ENCODE data around the gene GPR35.

The GPR35 gene

DNA sequence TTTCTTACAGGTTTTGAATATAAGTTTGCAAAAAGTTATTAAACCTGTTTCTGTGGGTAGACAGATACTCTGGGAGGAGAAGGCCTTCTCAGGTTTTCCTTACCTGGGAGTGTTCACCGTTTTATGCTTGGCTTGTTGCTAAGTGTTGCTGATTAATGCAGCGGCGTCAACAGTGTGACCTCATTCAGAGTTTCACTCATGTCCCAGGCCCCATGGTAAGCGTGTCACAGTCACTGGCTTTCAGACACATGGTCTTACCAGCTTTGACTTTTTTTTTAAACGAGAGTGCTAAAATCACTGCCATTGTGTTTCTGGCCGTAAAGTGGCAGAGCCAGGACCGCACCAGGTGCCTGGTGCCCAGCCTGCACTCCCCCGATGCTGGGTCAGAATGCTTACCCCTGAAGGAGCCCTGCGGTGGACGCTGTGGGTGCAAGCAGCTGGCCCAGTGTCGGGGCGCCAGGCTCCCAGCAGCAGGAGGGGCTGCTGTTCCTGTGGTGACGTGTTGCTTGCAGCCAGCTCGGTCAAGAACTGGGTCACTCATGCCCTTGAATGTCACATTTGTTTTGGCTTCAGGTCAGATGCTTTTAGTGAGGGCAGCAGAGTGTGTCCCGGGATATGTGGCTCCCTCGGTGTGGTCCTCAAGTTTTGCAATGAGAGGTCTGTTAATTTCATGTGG lies 35.3 kb upstream of the GPR35 start:
- DNase-seq: no peak

DNA sequence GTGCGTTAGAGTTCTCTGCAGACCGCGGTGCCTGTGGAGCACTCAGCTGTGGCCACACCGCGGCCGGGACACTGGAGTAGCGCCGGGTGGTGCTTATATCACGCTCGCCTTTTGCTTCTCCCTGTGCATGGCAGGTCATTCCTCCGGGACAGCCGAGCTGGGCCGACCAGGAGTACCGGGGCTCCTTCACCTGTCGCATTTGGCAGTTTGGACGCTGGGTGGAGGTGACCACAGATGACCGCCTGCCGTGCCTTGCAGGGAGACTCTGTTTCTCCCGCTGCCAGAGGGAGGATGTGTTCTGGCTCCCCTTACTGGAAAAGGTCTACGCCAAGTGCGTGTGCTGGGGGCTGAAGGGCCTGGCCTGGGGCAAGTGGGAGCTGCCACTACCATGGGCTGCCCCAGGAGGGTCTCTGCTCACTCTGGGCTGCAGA lies 34.6 kb upstream of the GPR35 start:
- no peak for DNase-seq

GRCh38 chr2:240591226-240591625 lies 34.1 kb upstream of the GPR35 start:
- no peak for DNase-seq

- no peak for DNase-seq
Observed at GRCh38 chr2:240591784-240592183, 33.5 kb upstream of the GPR35 start.

- DNase-seq: no peak
Observed at GRCh38 chr2:240593026-240593702, 32.1 kb upstream of the GPR35 start.

DNA sequence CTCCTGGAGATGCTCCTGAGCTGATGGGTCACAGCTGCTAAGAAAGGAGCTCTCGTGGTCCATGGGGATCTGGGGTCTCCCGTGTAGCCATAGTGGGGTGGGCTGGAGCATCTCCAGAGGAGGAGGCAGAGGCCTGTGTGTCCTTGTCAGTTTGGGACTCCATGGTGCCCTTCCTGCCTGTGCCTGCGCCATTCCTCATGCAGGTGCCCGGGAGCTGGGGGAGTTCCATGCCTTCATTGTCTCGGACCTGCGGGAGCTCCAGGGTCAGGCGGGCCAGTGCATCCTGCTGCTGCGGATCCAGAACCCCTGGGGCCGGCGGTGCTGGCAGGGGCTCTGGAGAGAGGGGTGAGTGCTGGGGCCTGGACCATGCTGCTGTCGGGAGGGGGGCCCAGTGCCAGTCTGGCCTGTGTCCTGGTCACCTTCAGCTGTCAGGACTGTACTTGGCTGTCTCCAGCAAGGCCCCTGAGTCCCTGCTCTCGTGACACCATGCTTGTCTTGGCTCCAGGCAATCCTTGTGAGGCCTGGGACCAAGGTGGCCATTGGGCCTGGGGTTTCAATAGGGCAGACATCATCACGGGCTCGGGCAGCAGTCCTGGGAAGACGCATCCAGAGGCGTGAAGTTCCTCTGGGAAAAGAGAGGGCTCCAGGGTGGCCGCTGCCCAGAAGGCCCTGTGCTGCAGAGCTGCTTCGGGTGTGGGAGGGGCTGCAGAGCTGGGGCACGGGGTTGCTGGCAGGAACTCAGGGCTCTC lies 31.4 kb upstream of the GPR35 start:
- no peak for DNase-seq

GRCh38 chr2:240594511-240595380 lies 30.5 kb upstream of the GPR35 start:
- DNase-seq: no peak

DNA sequence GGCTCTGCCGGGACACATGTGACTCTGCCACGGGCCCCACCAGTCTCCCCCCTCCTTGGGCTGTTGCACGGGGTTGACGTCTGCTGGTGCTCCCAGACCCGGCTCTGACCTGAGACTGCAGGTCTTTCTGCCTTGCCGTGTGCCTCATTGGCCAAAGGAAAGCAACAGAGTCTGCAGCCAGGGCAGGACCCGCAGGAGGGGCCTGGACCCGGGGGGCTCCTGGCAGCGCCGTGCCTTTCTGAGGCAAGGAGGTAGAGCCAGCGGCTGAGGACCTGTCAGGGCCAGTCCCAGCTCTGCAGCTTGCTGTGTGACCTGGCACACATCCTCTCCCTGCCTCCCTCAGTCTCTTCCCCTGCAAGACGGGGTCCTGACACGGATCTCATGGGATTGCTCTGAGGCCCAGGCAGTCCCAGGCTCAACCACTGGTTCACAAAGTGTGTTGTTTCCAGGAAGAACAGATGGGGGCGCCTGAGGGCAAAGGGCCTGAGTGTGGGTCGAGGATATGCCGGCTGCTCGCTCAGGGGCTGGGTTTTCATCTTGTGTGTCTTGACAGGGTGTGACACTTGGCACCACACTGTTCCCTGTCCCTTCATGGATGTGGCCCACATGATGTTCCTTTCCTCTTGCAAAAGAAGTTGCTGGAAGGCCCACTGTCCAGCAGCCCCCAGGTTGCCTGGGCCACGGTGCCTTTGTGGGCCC lies 29.8 kb upstream of the GPR35 start:
- no peak for DNase-seq

GRCh38 chr2:240596080-240596460 lies 29.2 kb upstream of the GPR35 start:
- no peak for DNase-seq

DNA sequence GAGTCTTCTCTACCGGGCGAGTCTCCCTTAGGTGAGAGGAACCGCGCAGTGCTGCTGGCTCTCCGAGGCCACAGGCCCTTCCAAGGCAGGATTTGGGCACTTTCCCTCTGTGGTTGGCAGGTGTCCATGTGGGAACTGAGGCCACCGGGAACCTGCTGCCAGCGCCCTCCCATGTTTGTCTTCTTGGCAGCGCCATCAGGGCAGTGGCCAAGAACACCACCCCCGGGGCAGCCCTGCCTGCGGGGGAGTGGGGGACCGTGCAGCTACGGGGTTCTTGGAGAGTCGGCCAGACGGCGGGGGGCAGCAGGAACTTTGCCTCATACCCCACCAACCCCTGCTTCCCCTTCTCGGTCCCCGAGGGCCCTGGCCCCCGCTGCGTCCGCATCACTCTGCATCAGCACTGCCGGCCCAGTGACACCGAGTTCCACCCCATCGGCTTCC lies 28.8 kb upstream of the GPR35 start:
- no peak for DNase-seq

DNA sequence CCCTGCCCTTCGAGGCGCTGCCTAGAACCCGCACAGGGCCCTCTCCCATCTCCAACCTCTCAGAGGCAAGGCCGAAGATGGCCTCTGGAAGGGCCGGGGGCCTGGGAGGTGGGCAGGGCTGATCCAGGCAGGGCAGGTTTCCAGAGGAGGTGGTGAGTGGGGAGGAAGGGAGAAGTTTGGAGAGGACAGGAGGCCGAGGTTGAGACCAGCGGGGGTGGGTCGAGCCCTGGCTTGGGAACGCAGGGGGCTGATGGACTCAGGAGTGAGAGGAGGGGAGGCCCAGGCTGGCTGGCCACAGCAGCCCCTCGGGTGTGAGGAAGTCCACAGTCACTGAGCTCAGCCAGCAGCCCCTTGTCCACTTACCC lies 28.2 kb upstream of the GPR35 start:
- DNase-seq: no peak

DNA sequence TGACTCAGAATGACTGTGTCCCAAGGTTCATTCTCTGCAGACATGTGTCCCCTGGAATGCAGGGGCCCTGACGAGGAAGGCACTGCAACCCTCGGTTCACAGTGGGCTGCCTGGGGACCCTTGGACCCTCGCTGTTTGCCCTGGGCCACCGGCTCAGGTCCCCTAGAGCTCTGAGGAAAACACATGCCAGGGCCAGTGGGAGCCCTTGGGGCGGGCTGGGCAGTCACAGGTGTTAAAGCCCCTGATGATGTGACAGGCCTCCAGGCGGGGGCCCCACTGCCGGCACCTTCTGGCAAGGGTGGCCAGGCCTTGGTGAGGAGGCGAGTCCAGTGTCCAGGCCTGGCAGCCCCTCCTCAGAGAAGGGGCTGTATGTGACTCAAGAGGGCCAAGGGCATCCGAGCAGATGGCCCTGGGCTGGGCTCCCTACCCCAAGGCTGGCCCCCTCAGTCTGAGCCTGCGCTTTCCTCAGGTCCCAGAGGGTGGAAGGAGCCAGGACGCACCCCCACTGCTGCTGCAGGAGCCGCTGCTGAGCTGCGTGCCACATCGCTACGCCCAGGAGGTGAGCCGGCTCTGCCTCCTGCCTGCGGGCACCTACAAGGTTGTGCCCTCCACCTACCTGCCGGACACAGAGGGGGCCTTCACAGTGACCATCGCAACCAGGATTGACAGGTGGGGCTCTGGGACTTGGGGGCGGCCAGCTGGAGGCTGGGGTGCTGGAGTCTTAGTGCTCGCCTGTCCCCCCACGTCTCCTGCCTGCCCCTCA lies 27.7 kb upstream of the GPR35 start:
- DNase-seq: no peak

DNA sequence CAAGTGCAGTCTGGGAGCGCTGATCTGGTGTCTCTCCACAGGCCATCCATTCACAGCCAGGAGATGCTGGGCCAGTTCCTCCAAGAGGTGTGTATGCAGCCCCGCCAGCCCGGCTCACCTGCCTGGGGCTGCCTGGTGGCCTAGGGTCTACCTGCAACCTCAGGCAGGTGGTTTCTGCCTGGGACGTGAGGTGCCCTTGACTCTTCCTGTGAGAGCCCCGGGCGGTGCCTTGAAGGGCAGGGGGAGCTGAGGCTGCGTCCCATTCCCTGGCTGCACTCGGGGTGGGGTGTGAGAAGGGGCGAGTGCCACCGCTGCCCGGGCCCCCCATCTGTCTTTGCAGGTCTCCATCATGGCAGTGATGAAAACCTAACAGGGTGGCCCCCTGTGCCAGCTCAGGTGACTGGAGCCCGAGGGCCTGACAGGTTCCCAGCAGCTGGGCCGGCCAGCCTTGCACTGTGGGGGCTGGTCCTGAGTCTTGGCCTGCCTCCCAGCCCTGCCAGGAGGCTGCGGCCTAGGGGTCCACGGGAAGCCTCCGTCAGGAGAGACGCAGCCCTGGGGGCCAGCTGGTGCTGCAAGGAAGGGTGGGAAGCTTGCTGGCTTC lies 26.9 kb upstream of the GPR35 start:
- DNase-seq: no peak

- no peak for DNase-seq
Observed at GRCh38 chr2:240599141-240599583, 26.1 kb upstream of the GPR35 start.

GRCh38 chr2:240600451-240600961 lies 24.8 kb upstream of the GPR35 start:
- DNase-seq: no peak

DNA sequence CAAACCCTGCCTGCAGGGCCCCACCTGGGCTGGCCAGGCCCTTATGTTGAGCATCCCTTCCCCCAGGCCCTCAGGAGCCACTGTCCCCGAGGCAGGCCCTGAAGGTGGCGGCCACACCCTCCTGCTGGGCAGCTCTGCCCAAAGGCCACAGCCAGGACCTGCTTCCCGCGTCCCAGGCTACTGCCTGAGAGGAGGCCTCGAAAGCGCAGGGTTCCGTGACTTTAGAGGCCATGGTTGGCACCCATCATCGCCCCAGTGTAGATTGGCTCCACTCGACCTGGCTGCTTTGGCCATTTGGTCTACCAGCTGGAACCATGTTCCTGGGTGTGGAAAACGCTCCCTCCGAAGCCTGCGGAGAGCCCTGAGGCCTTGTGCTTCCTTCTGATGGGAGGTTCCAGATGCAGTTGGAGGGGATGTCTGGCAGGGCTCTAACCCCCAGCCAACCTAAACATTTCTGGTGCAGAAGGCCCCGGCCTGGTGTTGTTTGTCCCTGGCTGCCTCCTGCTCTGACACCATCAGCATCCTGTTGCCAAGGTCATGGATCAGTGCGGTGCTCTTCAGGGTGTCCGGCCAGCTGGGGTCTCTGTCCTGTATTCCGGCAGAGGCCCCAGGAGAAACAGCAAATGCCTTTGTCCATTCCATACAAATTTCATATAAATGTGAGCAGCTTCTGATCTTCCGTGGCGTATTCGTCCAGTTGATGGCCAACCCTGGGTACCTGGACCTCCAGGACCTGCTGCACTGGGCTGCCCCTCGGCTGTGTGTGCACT lies 24.0 kb upstream of the GPR35 start:
- no peak for DNase-seq

GRCh38 chr2:240601831-240602160 lies 23.5 kb upstream of the GPR35 start:
- no peak for DNase-seq

DNA sequence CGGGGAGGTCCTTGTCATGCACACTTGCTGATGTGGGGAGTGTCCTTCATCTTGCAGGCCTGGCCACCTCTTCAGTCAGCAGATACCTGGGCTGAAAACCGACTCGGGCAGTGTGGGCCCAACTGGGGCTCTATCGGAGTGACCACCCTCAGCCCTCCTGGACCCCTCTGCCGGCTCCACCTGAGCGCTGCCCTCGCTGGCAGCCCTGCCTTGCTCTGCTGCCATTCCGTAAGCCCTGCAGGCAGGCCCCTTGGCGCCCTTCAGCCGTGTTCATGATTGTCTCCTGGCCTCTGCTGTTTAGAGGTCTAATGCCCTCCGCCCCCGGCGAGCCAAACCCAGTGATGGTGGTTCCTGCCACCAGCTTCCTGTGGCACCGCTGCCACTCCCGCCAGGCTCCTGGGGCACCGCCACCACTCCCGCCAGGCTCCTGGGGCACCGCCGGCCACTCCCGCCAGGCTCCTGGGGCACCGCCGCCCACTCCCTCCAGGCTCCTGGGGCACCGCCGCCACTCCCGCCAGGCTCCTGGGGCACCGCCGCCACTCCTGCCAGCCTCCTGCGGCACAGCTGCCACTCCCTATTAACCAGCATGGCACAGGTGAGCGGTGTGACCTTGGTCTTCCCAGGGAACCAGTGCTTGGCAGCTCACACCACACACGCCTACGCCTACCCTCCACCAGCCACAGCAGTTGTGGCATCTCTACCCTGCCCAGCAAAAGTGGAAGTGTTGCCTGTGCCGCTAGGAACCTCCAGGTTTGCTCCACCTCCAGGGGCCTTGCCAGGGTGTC lies 22.8 kb upstream of the GPR35 start:
- no peak for DNase-seq

GRCh38 chr2:240603081-240603835 lies 22.0 kb upstream of the GPR35 start:
- DNase-seq: no peak
